ENCODE data around the gene BRD3OS. TPM values are rescaled to one million over a fixed set of nuclear protein-coding genes. Genes with fewer than 3 reads are reported as not detected.

The BRD3OS gene
- total and polyA plus RNA-seq, 4 donors: 5.8 to 17.3 (median 11.0) TPM

GRCh38 chr9:134010310-134011173 is 14.7 kb upstream of the BRD3OS start:
- intact Hi-C loops (cut with DNase I): loop anchor here in 1 of 2 donors (10.0 kb wide), 1 partner anchor 666 kb away; the partner anchor contains the start of genes MED22 and RPL7A
- Histone ChIP-seq H3K9me3 (ENCODE audit: control insufficient read depth, low read length) (no peaks in the 10 kb centered on the region), H3K4me1 (ENCODE audit: control insufficient read depth in 1 of 2, insufficient read depth in 2 of 2, low read length in 2 of 2) (no peaks in the 10 kb centered on the region), H3K4me3 (ENCODE audit: low read length in 2 of 2) (no peak overlapping the region), H3K27ac (ENCODE audit: low read depth in 1 of 2, low read length in 2 of 2) (no peak overlapping the region), H3K27me3 (ENCODE audit: control insufficient read depth in 1 of 2, insufficient read depth in 2 of 2, low read length in 1 of 2) (no peaks in the 10 kb centered on the region), H3K36me3 (ENCODE audit: control insufficient read depth in 1 of 2, insufficient read depth in 2 of 2, low read length in 1 of 2) (no peaks in the 10 kb centered on the region)
- 64 to 73% methylated on average over 20 of the region's 20 CpGs for WGBS, 2 donors
- DNase-seq (no peak), ATAC-seq (ENCODE audit: low FRiP score) (no peak)

GRCh38 chr9:134011401-134011800 is 13.9 kb upstream of the BRD3OS start:
- DNase-seq (no peak), ATAC-seq (ENCODE audit: low FRiP score) (no peak)
- H3K27me3 ChIP-seq (ENCODE audit: control insufficient read depth in 1 of 2, insufficient read depth in 2 of 2, low read length in 1 of 2): no peaks in the 10 kb centered on the region
- no peaks in the 10 kb centered on the region for H3K9me3 ChIP-seq (ENCODE audit: control insufficient read depth, low read length)
- H3K27ac ChIP-seq (ENCODE audit: low read depth in 1 of 2, low read length in 2 of 2): no peak overlapping the region
- H3K4me3 ChIP-seq (ENCODE audit: low read length in 2 of 2): no peak overlapping the region
- no peaks in the 10 kb centered on the region for H3K4me1 ChIP-seq (ENCODE audit: control insufficient read depth in 1 of 2, insufficient read depth in 2 of 2, low read length in 2 of 2)
- intact Hi-C loops (cut with DNase I): loop anchor here in 1 of 2 donors (10.0 kb wide), 1 partner anchor 667 kb away; the partner anchor contains the start of genes MED22 and RPL7A
- no peaks in the 10 kb centered on the region for H3K36me3 ChIP-seq (ENCODE audit: control insufficient read depth in 1 of 2, insufficient read depth in 2 of 2, low read length in 1 of 2)
- WGBS, 2 donors: 63 to 70% methylated on average over 6 of the region's 6 CpGs

GRCh38 chr9:134014946-134015345 is 10.3 kb upstream of the BRD3OS start:
- Histone ChIP-seq H3K9me3 (ENCODE audit: control insufficient read depth, low read length) (no peaks in the 10 kb centered on the region), H3K36me3 (ENCODE audit: control insufficient read depth in 1 of 2, insufficient read depth in 2 of 2, low read length in 1 of 2) (no peaks in the 10 kb centered on the region), H3K27ac (ENCODE audit: low read depth in 1 of 2, low read length in 2 of 2) (no peak overlapping the region), H3K4me1 (ENCODE audit: control insufficient read depth in 1 of 2, insufficient read depth in 2 of 2, low read length in 2 of 2) (no peaks in the 10 kb centered on the region), H3K27me3 (ENCODE audit: control insufficient read depth in 1 of 2, insufficient read depth in 2 of 2, low read length in 1 of 2) (no peaks in the 10 kb centered on the region), H3K4me3 (ENCODE audit: low read length in 2 of 2) (no peak overlapping the region)
- 86 to 93% methylated on average over 2 of the region's 2 CpGs for WGBS, 2 donors
- DNase-seq (no peak), ATAC-seq (ENCODE audit: low FRiP score) (no peak)
- intact Hi-C loops (cut with DNase I): loop anchor here in 1 of 2 donors (10.0 kb wide), 1 partner anchor 670 kb away; the partner anchor contains the start of genes MED22 and RPL7A

- Histone ChIP-seq H3K9me3 (ENCODE audit: control insufficient read depth, low read length) (no peaks in the 10 kb centered on the region), H3K27ac (ENCODE audit: low read depth in 1 of 2, low read length in 2 of 2) (no peak overlapping the region), H3K36me3 (ENCODE audit: control insufficient read depth in 1 of 2, insufficient read depth in 2 of 2, low read length in 1 of 2) (no peaks in the 10 kb centered on the region), H3K4me1 (ENCODE audit: control insufficient read depth in 1 of 2, insufficient read depth in 2 of 2, low read length in 2 of 2) (no peaks in the 10 kb centered on the region), H3K27me3 (ENCODE audit: control insufficient read depth in 1 of 2, insufficient read depth in 2 of 2, low read length in 1 of 2) (no peaks in the 10 kb centered on the region), H3K4me3 (ENCODE audit: low read length in 2 of 2) (no peak overlapping the region)
- intact Hi-C loops (cut with DNase I): loop anchor here in 1 of 2 donors (2.0 kb wide), 2 partner anchors 44 to 110 kb away; partner anchors contain the start of gene BRD3
- 65% methylated on average over 4 of the region's 4 CpGs for WGBS, 2 donors
- no peak for ATAC-seq (ENCODE audit: low FRiP score)
- no peak for DNase-seq
Measured at GRCh38 chr9:134024214-134024792, 978 bp upstream of the BRD3OS start.

GRCh38 chr9:134025606-134026541 is 593 bp downstream of the BRD3OS start:
- intact Hi-C loops (cut with DNase I): loop anchor here in 1 of 2 donors (2.0 kb wide), 2 partner anchors 43 to 109 kb away; partner anchors contain the start of gene BRD3
- DNase-seq (peak in 1 of 2 donors; percentile 70), ATAC-seq (ENCODE audit: low FRiP score) (peak; percentile 21)
- no peaks in the 10 kb centered on the region for H3K9me3 ChIP-seq (ENCODE audit: control insufficient read depth, low read length)
- 14 to 15% methylated on average over 60 to 66 of the region's 66 CpGs for WGBS, 2 donors
- no peaks in the 10 kb centered on the region for H3K36me3 ChIP-seq (ENCODE audit: control insufficient read depth in 1 of 2, insufficient read depth in 2 of 2, low read length in 1 of 2)
- no peaks in the 10 kb centered on the region for H3K4me1 ChIP-seq (ENCODE audit: control insufficient read depth in 1 of 2, insufficient read depth in 2 of 2, low read length in 2 of 2)
- H3K27me3 ChIP-seq (ENCODE audit: control insufficient read depth in 1 of 2, insufficient read depth in 2 of 2, low read length in 1 of 2): no peaks in the 10 kb centered on the region
- H3K27ac ChIP-seq (ENCODE audit: low read depth in 1 of 2, low read length in 2 of 2): no peak overlapping the region
- H3K4me3 ChIP-seq (ENCODE audit: low read length in 2 of 2): peak overlapping the region; percentile 57 to 61

- DNase-seq (no peak), ATAC-seq (ENCODE audit: low FRiP score) (no peak)
- Histone ChIP-seq H3K36me3 (ENCODE audit: control insufficient read depth in 1 of 2, insufficient read depth in 2 of 2, low read length in 1 of 2) (no peaks in the 10 kb centered on the region), H3K9me3 (ENCODE audit: control insufficient read depth, low read length) (no peaks in the 10 kb centered on the region), H3K4me1 (ENCODE audit: control insufficient read depth in 1 of 2, insufficient read depth in 2 of 2, low read length in 2 of 2) (no peaks in the 10 kb centered on the region), H3K27ac (ENCODE audit: low read depth in 1 of 2, low read length in 2 of 2) (no peak overlapping the region), H3K27me3 (ENCODE audit: control insufficient read depth in 1 of 2, insufficient read depth in 2 of 2, low read length in 1 of 2) (no peaks in the 10 kb centered on the region), H3K4me3 (ENCODE audit: low read length in 2 of 2) (no peak overlapping the region)
- WGBS, 2 donors: 90 to 93% methylated on average over 18 of the region's 18 CpGs
- intact Hi-C loops (cut with DNase I): no loop called here
Measured at GRCh38 chr9:134026581-134026980, 1.3 kb downstream of the BRD3OS start.

GRCh38 chr9:134026981-134027380 is 1.7 kb downstream of the BRD3OS start:
- Histone ChIP-seq H3K36me3 (ENCODE audit: control insufficient read depth in 1 of 2, insufficient read depth in 2 of 2, low read length in 1 of 2) (no peaks in the 10 kb centered on the region), H3K9me3 (ENCODE audit: control insufficient read depth, low read length) (no peaks in the 10 kb centered on the region), H3K4me3 (ENCODE audit: low read length in 2 of 2) (no peak overlapping the region), H3K4me1 (ENCODE audit: control insufficient read depth in 1 of 2, insufficient read depth in 2 of 2, low read length in 2 of 2) (no peaks in the 10 kb centered on the region), H3K27ac (ENCODE audit: low read depth in 1 of 2, low read length in 2 of 2) (no peak overlapping the region), H3K27me3 (ENCODE audit: control insufficient read depth in 1 of 2, insufficient read depth in 2 of 2, low read length in 1 of 2) (no peaks in the 10 kb centered on the region)
- DNase-seq (no peak), ATAC-seq (ENCODE audit: low FRiP score) (no peak)
- WGBS, 2 donors: 89 to 93% methylated on average over 8 of the region's 8 CpGs
- intact Hi-C loops (cut with DNase I): no loop called here

- intact Hi-C loops (cut with DNase I): no loop called here
- H3K36me3 ChIP-seq (ENCODE audit: control insufficient read depth in 1 of 2, insufficient read depth in 2 of 2, low read length in 1 of 2): no peaks in the 10 kb centered on the region
- no peak overlapping the region for H3K27ac ChIP-seq (ENCODE audit: low read depth in 1 of 2, low read length in 2 of 2)
- ATAC-seq (ENCODE audit: low FRiP score): no peak
- 97% methylated on average over 7 of the region's 7 CpGs for WGBS, 2 donors
- H3K9me3 ChIP-seq (ENCODE audit: control insufficient read depth, low read length): no peaks in the 10 kb centered on the region
- no peak overlapping the region for H3K4me3 ChIP-seq (ENCODE audit: low read length in 2 of 2)
- no peaks in the 10 kb centered on the region for H3K4me1 ChIP-seq (ENCODE audit: control insufficient read depth in 1 of 2, insufficient read depth in 2 of 2, low read length in 2 of 2)
- no peak for DNase-seq
- H3K27me3 ChIP-seq (ENCODE audit: control insufficient read depth in 1 of 2, insufficient read depth in 2 of 2, low read length in 1 of 2): no peaks in the 10 kb centered on the region
Measured at GRCh38 chr9:134027561-134027960, 2.3 kb downstream of the BRD3OS start.
